WTC11 (cell line): Measurements from ENCODE around the gene L1CAM. TPM values are rescaled to one million over a fixed set of nuclear protein-coding genes. Genes with fewer than 3 reads are reported as not detected.

ENCODE experiments used
- ATAC-seq: fragments of 200-7000 bp; cut with Tn5 transposase; 2 replicates; pipeline ENCODE4 v1.10.0; 2021; ENCODE audit warnings: mild to moderate bottlenecking, moderate library complexity
- CTCF ChIA-PET: fragments of 300-600 bp; sonication (Branson Sonifier 250); formaldehyde crosslinking; loops from one replicate; lab custom pipeline; 2021; ENCODE audit warnings: antibody characterized with exemption; lab: Charles Lee
- POLR2A ChIA-PET: fragments of 350-600 bp; sonication (Branson Sonifier 250); formaldehyde crosslinking; loops from one replicate; lab custom pipeline; 2021; ENCODE audit warnings: antibody characterized with exemption; lab: Charles Lee
- DNase-seq: peaks from one replicate; pipeline ENCODE4 v3.0.0; 2021; ENCODE audit warnings: low spot score
- H3K27ac Mint-ChIP-seq: 2 replicates; pipeline ENCODE4 v1.8.0; 2021; ENCODE audit warnings: mixed read lengths
- H3K27me3 Mint-ChIP-seq: 2 replicates; pipeline ENCODE4 v1.8.0; 2021; ENCODE audit warnings: low read depth, mild to moderate bottlenecking, moderate library complexity, mixed read lengths
- H3K36me3 Mint-ChIP-seq: 2 replicates; pipeline ENCODE4 v1.8.0; 2021; ENCODE audit warnings: mixed read lengths
- H3K4me1 Mint-ChIP-seq: 2 replicates; pipeline ENCODE4 v1.8.0; 2022; ENCODE audit warnings: mixed read lengths
- H3K4me3 Mint-ChIP-seq: 2 replicates; pipeline ENCODE4 v1.8.0; 2021; ENCODE audit warnings: mild to moderate bottlenecking, moderate library complexity, mixed read lengths
- H3K9me3 Mint-ChIP-seq: 2 replicates; pipeline ENCODE4 v1.8.0; 2021; ENCODE audit warnings: mixed read lengths
- EMX1 ChIP-seq: fragments of 250-450 bp; sonication (Bioruptor Pico); IDR thresholded peaks from 2 replicates; pipeline ENCODE4 v1.8.0; 2021; ENCODE audit warnings: mild to moderate bottlenecking
- NR2C2 ChIP-seq: sonication (generic); formaldehyde crosslinking; IDR thresholded peaks from 2 replicates; pipeline ENCODE4 v1.8.0; 2022; ENCODE audit warnings: mild to moderate bottlenecking, missing genetic modification reagents
- OVOL2 ChIP-seq: fragments of 250-450 bp; sonication (Bioruptor Pico); IDR thresholded peaks from 2 replicates; pipeline ENCODE4 v1.9.0; 2021; ENCODE audit warnings: mild to moderate bottlenecking, borderline replicate concordance
- RELA ChIP-seq: sonication (generic); formaldehyde crosslinking; IDR thresholded peaks from 2 replicates; pipeline ENCODE4 v1.8.1; 2022; ENCODE audit warnings: missing genetic modification reagents, mild to moderate bottlenecking, borderline replicate concordance
- SMAD3 ChIP-seq: sonication (generic); formaldehyde crosslinking; IDR thresholded peaks from 2 replicates; pipeline ENCODE4 v1.8.0; 2022; ENCODE audit warnings: missing genetic modification reagents, mild to moderate bottlenecking, borderline replicate concordance
- SOX15 ChIP-seq: fragments of 250-450 bp; sonication (Bioruptor Pico); IDR thresholded peaks from 2 replicates; pipeline ENCODE4 v1.9.0; 2021; ENCODE audit warnings: mild to moderate bottlenecking
- ZNF121 ChIP-seq: sonication (generic); formaldehyde crosslinking; IDR thresholded peaks from 2 replicates; pipeline ENCODE4 v1.8.0; 2023; ENCODE audit warnings: missing genetic modification reagents
- ZNF317 ChIP-seq: sonication (generic); formaldehyde crosslinking; IDR thresholded peaks from 2 replicates; pipeline ENCODE4 v1.8.1; 2023; ENCODE audit warnings: low read depth, mild to moderate bottlenecking, moderate library complexity, missing genetic modification reagents, borderline replicate concordance
- ZNF423 ChIP-seq: fragments of 250-450 bp; sonication (Bioruptor Pico); IDR thresholded peaks from 2 replicates; pipeline ENCODE4 v2.1.2; 2022; ENCODE audit warnings: mild to moderate bottlenecking, moderate library complexity
- total RNA-seq: library from RNA; stranded (reverse); gene quantifications from 3 replicates; pipeline ENCODE4 v1.2.3, GENCODE V29; 2021
- TF ChIP-seq, protein P1 (sequence below): sonication (generic); formaldehyde crosslinking; conservative IDR thresholded peaks from 2 replicates; pipeline ENCODE4 v1.8.1; 2022; ENCODE audit warnings: mild to moderate bottlenecking, missing genetic modification reagents
- TF ChIP-seq, protein P2 (sequence below): sonication (generic); formaldehyde crosslinking; IDR thresholded peaks from 2 replicates; pipeline ENCODE4 v1.8.0; 2022; ENCODE audit warnings: missing genetic modification reagents
- TF ChIP-seq, protein P3 (sequence below): sonication (generic); formaldehyde crosslinking; IDR thresholded peaks from 2 replicates; pipeline ENCODE4 v1.8.1; 2023; ENCODE audit warnings: mild to moderate bottlenecking, missing genetic modification reagents, moderate library complexity
- TF ChIP-seq, protein P4 (sequence below): sonication (generic); formaldehyde crosslinking; IDR thresholded peaks from 2 replicates; pipeline ENCODE4 v1.8.0; 2023; ENCODE audit warnings: missing genetic modification reagents
- TF ChIP-seq, protein P5 (sequence below): sonication (generic); formaldehyde crosslinking; IDR thresholded peaks from 2 replicates; pipeline ENCODE4 v1.8.1; 2022; ENCODE audit warnings: low read depth, missing genetic modification reagents, borderline replicate concordance
- TF ChIP-seq, protein P6 (sequence below): sonication (generic); formaldehyde crosslinking; IDR thresholded peaks from 2 replicates; pipeline ENCODE4 v1.8.1; 2022; ENCODE audit warnings: missing genetic modification reagents, borderline replicate concordance
- TF ChIP-seq, protein P7 (sequence below): sonication (generic); formaldehyde crosslinking; IDR thresholded peaks from 2 replicates; pipeline ENCODE4 v1.8.0; 2022; ENCODE audit warnings: mild to moderate bottlenecking, missing genetic modification reagents

The L1CAM gene
- total RNA-seq, 1 experiment from 2014 or later = 40.2 TPM

DNA sequence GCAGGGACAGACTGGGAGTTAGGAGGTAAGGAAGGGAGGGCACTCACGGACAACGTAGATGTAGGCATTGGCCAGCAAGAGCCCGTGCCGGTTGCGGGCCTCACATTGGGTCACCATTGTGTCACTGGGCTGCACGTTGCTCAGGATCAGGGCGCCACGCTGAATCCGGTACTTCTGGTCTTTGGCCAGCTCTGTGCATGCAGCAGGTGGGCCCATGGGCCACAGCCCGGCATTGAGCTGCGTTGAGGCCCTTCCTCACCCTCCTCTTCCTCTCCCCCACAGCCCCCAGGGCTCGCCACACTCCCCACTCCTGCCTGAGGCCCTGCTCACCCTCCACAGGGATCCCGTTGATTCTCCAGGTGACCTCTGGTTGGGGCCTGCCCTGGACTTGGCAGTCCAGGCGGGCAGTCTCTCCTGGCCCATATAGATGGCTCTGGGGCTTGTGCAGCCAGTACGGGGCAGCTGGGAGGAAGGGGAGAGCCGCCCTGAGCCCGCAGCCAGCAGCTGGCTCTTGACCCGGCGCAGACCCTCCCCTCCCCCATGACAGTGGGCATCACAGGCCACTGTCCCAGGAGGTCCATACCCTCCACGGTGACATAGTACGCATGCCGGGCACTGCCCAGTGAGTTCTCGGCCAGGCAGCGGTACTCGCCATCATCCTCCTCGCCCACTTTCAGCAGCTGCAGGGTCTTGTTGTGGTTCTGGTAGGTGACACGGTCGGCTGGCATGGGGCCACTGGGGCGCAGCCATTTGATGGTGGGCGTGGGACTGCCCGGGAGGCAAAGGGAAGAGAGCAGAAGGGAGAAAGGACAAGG, 16.3 kb downstream of the L1CAM start:
- TF ChIP-seq ZNF121 (CRISPR knock-in tag) (no peak), ZNF423 (CRISPR knock-in tag) (no peak), RELA (CRISPR knock-in tag) (no peak)
- TF ChIP-seq, protein P1, sequence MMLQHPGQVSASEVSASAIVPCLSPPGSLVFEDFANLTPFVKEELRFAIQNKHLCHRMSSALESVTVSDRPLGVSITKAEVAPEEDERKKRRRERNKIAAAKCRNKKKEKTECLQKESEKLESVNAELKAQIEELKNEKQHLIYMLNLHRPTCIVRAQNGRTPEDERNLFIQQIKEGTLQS (CRISPR knock-in tag) = no peak
- Mint-ChIP-seq H3K36me3 (peaks cover 7% of the 10 kb centered on the region), H3K4me3 (no peak overlapping the region), H3K9me3 (no peaks in the 10 kb centered on the region), H3K27ac (no peak overlapping the region), H3K4me1 (peaks cover 1% of the 10 kb centered on the region), H3K27me3 (no peaks in the 10 kb centered on the region; the same call in 1 of the 2 replicates)
- DNase-seq (no peak), ATAC-seq (no peak)
- ChIA-PET POLR2A (no interaction called here), CTCF (no interaction called here)

DNA sequence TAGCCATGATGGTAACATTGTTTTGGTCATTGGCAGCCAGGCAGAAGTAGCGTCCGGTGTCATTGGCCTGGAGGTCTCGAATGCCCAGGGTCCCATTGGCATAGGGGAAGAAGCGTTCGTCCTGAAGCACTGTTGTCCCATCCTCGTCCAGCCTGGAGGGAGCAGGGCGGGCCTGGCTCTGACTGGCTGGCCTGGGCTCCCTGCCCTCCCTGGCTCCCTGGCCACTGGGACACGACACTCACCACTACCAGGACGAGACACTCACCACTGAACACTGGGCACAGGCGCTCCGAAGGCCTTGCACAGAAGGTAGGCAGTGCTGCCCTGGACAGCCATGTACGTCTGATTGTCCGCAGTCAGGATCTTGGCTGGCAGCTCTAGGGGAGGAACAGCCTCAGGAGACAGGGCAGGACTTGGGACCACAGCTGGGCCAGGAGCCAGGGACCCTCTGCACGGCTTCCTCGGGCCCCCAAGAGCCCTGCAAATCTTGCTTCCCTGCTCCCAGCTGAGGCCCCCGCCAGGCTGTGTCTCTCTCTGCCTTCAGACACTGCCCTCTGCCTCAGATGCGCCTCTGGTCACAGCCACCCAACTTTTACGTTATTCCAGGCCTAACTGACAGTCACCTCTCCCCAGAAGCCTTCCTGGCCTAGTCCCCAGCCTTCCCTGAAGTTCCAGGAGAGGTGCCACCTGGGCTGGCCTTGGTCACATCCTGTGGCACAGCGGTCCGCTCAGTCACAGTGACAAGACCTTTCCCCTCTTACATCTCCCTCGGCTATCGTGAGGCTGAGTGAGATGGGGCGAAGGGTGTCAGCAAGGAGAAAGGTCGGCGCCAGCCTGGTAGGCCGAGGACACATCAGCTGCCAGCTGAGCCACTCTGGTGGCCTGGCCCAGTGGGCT, 17.1 kb downstream of the L1CAM start:
- CTCF ChIA-PET = no interaction called here

DNA sequence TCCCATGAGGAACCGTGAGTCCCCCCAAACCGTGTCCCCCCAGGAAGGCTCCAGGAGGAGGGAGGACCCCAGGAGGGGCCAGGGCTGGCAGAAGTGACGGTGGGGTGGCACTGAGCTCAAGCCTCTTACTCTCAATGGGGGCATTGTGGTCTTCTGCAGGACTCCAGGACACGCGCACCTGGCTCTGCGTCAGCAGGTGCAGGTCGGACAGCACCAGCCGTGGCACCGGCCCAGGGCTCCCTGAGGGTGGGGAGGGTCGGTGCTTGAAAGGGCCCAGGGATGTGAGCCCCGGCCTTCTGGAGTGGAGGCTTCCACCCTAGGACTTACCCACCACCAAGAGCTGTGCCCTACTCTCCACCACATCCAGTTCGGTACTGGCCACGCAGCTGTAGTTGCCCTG, 18.3 kb downstream of the L1CAM start:
- DNase-seq = no peak
- ChIA-PET POLR2A (no interaction called here), CTCF (no interaction called here)
- Mint-ChIP-seq H3K27ac (no peak overlapping the region), H3K27me3 (no peaks in the 10 kb centered on the region), H3K36me3 (peaks cover 7% of the 10 kb centered on the region), H3K4me3 (no peak overlapping the region), H3K9me3 (no peaks in the 10 kb centered on the region), H3K4me1 (peaks cover 8% of the 10 kb centered on the region; the same call in 1 of the 2 replicates)
- no peak for ATAC-seq
- no peak for TF ChIP-seq SMAD3 (CRISPR knock-in tag)
- TF ChIP-seq, protein P2, sequence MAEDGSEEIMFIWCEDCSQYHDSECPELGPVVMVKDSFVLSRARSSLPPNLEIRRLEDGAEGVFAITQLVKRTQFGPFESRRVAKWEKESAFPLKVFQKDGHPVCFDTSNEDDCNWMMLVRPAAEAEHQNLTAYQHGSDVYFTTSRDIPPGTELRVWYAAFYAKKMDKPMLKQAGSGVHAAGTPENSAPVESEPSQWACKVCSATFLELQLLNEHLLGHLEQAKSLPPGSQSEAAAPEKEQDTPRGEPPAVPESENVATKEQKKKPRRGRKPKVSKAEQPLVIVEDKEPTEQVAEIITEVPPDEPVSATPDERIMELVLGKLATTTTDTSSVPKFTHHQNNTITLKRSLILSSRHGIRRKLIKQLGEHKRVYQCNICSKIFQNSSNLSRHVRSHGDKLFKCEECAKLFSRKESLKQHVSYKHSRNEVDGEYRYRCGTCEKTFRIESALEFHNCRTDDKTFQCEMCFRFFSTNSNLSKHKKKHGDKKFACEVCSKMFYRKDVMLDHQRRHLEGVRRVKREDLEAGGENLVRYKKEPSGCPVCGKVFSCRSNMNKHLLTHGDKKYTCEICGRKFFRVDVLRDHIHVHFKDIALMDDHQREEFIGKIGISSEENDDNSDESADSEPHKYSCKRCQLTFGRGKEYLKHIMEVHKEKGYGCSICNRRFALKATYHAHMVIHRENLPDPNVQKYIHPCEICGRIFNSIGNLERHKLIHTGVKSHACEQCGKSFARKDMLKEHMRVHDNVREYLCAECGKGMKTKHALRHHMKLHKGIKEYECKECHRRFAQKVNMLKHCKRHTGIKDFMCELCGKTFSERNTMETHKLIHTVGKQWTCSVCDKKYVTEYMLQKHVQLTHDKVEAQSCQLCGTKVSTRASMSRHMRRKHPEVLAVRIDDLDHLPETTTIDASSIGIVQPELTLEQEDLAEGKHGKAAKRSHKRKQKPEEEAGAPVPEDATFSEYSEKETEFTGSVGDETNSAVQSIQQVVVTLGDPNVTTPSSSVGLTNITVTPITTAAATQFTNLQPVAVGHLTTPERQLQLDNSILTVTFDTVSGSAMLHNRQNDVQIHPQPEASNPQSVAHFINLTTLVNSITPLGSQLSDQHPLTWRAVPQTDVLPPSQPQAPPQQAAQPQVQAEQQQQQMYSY (CRISPR knock-in tag) = no peak
- no peak for TF ChIP-seq OVOL2
- TF ChIP-seq, protein P3, sequence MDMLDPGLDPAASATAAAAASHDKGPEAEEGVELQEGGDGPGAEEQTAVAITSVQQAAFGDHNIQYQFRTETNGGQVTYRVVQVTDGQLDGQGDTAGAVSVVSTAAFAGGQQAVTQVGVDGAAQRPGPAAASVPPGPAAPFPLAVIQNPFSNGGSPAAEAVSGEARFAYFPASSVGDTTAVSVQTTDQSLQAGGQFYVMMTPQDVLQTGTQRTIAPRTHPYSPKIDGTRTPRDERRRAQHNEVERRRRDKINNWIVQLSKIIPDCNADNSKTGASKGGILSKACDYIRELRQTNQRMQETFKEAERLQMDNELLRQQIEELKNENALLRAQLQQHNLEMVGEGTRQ (CRISPR knock-in tag) = no peak
- TF ChIP-seq, protein P4, sequence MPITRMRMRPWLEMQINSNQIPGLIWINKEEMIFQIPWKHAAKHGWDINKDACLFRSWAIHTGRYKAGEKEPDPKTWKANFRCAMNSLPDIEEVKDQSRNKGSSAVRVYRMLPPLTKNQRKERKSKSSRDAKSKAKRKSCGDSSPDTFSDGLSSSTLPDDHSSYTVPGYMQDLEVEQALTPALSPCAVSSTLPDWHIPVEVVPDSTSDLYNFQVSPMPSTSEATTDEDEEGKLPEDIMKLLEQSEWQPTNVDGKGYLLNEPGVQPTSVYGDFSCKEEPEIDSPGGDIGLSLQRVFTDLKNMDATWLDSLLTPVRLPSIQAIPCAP = no peak
- TF ChIP-seq NR2C2 (CRISPR knock-in tag) = no peak
- TF ChIP-seq ZNF317 (CRISPR knock-in tag) = no peak
- no peak for TF ChIP-seq EMX1 (CRISPR knock-in tag)
- no peak for TF ChIP-seq ZNF121 (CRISPR knock-in tag)
- TF ChIP-seq, protein P5, sequence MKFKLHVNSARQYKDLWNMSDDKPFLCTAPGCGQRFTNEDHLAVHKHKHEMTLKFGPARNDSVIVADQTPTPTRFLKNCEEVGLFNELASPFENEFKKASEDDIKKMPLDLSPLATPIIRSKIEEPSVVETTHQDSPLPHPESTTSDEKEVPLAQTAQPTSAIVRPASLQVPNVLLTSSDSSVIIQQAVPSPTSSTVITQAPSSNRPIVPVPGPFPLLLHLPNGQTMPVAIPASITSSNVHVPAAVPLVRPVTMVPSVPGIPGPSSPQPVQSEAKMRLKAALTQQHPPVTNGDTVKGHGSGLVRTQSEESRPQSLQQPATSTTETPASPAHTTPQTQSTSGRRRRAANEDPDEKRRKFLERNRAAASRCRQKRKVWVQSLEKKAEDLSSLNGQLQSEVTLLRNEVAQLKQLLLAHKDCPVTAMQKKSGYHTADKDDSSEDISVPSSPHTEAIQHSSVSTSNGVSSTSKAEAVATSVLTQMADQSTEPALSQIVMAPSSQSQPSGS (CRISPR knock-in tag) = no peak
- TF ChIP-seq, protein P6, sequence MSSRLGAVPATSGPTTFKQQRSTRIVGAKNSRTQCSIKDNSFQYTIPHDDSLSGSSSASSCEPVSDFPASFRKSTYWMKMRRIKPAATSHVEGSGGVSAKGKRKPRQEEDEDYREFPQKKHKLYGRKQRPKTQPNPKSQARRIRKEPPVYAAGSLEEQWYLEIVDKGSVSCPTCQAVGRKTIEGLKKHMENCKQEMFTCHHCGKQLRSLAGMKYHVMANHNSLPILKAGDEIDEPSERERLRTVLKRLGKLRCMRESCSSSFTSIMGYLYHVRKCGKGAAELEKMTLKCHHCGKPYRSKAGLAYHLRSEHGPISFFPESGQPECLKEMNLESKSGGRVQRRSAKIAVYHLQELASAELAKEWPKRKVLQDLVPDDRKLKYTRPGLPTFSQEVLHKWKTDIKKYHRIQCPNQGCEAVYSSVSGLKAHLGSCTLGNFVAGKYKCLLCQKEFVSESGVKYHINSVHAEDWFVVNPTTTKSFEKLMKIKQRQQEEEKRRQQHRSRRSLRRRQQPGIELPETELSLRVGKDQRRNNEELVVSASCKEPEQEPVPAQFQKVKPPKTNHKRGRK (CRISPR knock-in tag) = no peak
- TF ChIP-seq SOX15 (CRISPR knock-in tag) = no peak

More for the DNA sequence above, 17.1 kb downstream of the L1CAM start:
- no peak overlapping the region for H3K4me3 Mint-ChIP-seq
- 0 out of 2 replicates have a peak, but pooled peaks cover under 1% of the 10 kb centered on the region for H3K4me1 Mint-ChIP-seq
- ATAC-seq = no peak
- no peaks in the 10 kb centered on the region for H3K27me3 Mint-ChIP-seq
- POLR2A ChIA-PET = no interaction called here
- no peaks in the 10 kb centered on the region for H3K9me3 Mint-ChIP-seq
- H3K27ac Mint-ChIP-seq = no peak overlapping the region
- no peak for DNase-seq
- TF ChIP-seq, protein P7, sequence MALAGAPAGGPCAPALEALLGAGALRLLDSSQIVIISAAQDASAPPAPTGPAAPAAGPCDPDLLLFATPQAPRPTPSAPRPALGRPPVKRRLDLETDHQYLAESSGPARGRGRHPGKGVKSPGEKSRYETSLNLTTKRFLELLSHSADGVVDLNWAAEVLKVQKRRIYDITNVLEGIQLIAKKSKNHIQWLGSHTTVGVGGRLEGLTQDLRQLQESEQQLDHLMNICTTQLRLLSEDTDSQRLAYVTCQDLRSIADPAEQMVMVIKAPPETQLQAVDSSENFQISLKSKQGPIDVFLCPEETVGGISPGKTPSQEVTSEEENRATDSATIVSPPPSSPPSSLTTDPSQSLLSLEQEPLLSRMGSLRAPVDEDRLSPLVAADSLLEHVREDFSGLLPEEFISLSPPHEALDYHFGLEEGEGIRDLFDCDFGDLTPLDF = no peak
- TF ChIP-seq, all 79 proteins: peak for 0
- H3K36me3 Mint-ChIP-seq = peaks cover 7% of the 10 kb centered on the region
